H1 (cell line): Measurements from ENCODE around the gene CSF1. TPM values are rescaled to one million over a fixed set of nuclear protein-coding genes. Genes with fewer than 3 reads are reported as not detected.

Source experiments
- CTCF ChIA-PET: fragments of 300-600 bp; sonication (Branson Sonifier 250); formaldehyde crosslinking; loops from one replicate; lab custom pipeline; 2021; ENCODE audit not compliant: partially characterized antibody; lab: Charles Lee
- POLR2A ChIA-PET: fragments of 300-600 bp; sonication (Branson Sonifier 250); formaldehyde crosslinking; loops from one replicate; lab custom pipeline; 2021; ENCODE audit warnings: inconsistent platforms; ENCODE audit not compliant: partially characterized antibody; lab: Charles Lee
- DNase-seq, 2 experiments: peaks; one replicate each; pipeline versions ENCODE4 v3.0.0 to v3.0.0-alpha.2; 2010 to 2022; ENCODE audit warnings: low spot score in 2 of 2, low read depth in 1 of 2, mixed read lengths in 1 of 2
- FAIRE-seq: peaks from 2 replicates; lab custom pipeline; 2011; peaks lifted over from hg19 to GRCh38; lab: Jason Lieb, UNC
- H2AFZ ChIP-seq: 2 replicates; pipeline ENCODE4 v1.8.1; 2012; ENCODE audit warnings: low read length, inconsistent platforms
- H2AK5ac ChIP-seq: 2 replicates; pipeline ENCODE4 v1.6.1; 2013; ENCODE audit warnings: low read depth, low read length
- H2BK120ac ChIP-seq: replicated peaks from 2 replicates; pipeline ENCODE3; 2013; ENCODE audit warnings: low read depth, low read length, inconsistent platforms
- H2BK12ac ChIP-seq: 2 replicates; pipeline ENCODE4 v1.6.1; 2013; ENCODE audit warnings: low read depth, low read length
- H2BK15ac ChIP-seq: 2 replicates; pipeline ENCODE4 v1.6.1; 2013; ENCODE audit warnings: low read length
- H2BK20ac ChIP-seq: 2 replicates; pipeline ENCODE4 v1.6.1; 2013; ENCODE audit warnings: low read length
- H2BK5ac ChIP-seq: 2 replicates; pipeline ENCODE4 v1.6.1; 2013; ENCODE audit warnings: low read depth, low read length
- H3K14ac ChIP-seq: 2 replicates; pipeline ENCODE4 v1.6.1; 2013; ENCODE audit warnings: inconsistent platforms; ENCODE audit not compliant: insufficient read length
- H3K18ac ChIP-seq: 2 replicates; pipeline ENCODE4 v1.6.1; 2013; ENCODE audit warnings: low read length; ENCODE audit errors: extremely low read depth
- H3K23ac ChIP-seq: 2 replicates; pipeline ENCODE4 v1.6.1; 2013; ENCODE audit warnings: inconsistent platforms; ENCODE audit not compliant: insufficient read length
- H3K23me2 ChIP-seq: 2 replicates; pipeline ENCODE4 v1.6.1; 2013; ENCODE audit warnings: low read depth, low read length
- H3K27ac ChIP-seq: 2 replicates; pipeline ENCODE4 v1.6.1; 2011; ENCODE audit warnings: low read depth, low read length, inconsistent platforms
- H3K27me3 ChIP-seq, 4 experiments: replicated peaks in 1 of 4; 1 replicate in 1 of 4; 2 replicates in 3 of 4; pipeline versions ENCODE4 v1.6.1 to v1.8.1; 2011 to 2013; ENCODE audit warnings: low read length in 3 of 4, mild to moderate bottlenecking in 3 of 4, inconsistent platforms in 2 of 4, mixed read lengths in 2 of 4, moderate library complexity in 1 of 4; ENCODE audit not compliant: control insufficient read depth in 3 of 4, insufficient read depth in 3 of 4; ENCODE audit errors: extremely low read depth in 1 of 4
- H3K36me3 ChIP-seq, 4 experiments: 2 replicates each; pipeline versions ENCODE4 v1.6.1 to v1.8.1; 2011 to 2013; ENCODE audit warnings: mild to moderate bottlenecking in 4 of 4, low read length in 3 of 4, moderate library complexity in 2 of 4, control low read depth in 1 of 4, inconsistent platforms in 1 of 4; ENCODE audit not compliant: insufficient read depth in 4 of 4, control insufficient read depth in 2 of 4
- H3K4ac ChIP-seq: replicated peaks from 2 replicates; pipeline ENCODE3; 2013; ENCODE audit warnings: low read length, low read depth, mixed read lengths, inconsistent platforms; ENCODE audit not compliant: insufficient read length
- H3K4me1 ChIP-seq, 4 experiments: replicated peaks in 1 of 4; 1 replicate in 1 of 4; 2 replicates in 3 of 4; pipeline versions ENCODE4 v1.6.1 to v1.8.1; 2011 to 2013; ENCODE audit warnings: low read length in 3 of 4, inconsistent platforms in 2 of 4, mixed read lengths in 1 of 4; ENCODE audit not compliant: insufficient read depth in 4 of 4, control insufficient read depth in 3 of 4
- H3K4me2 ChIP-seq, 2 experiments: 2 replicates each; pipeline versions ENCODE4 v1.6.1 to v1.8.1; 2011 to 2013; ENCODE audit warnings: low read depth in 2 of 2, low read length in 2 of 2, control low read depth in 1 of 2, inconsistent platforms in 1 of 2, mild to moderate bottlenecking in 1 of 2; ENCODE audit not compliant: insufficient read depth in 1 of 2
- H3K4me3 ChIP-seq, 4 experiments: fragments of 200-600, 300-600 bp in 1 of 4; sonication (generic), shearing (Covaris generic), sonication (Bioruptor Twin) in 1 of 4; 2 replicates each; pipeline versions ENCODE4 v1.5.1 to v1.8.1; 2011 to 2016; ENCODE audit warnings: low read length in 4 of 4, low read depth in 3 of 4, control low read depth in 2 of 4, inconsistent platforms in 2 of 4, mild to moderate bottlenecking in 2 of 4, mixed read lengths in 1 of 4, moderate library complexity in 1 of 4; ENCODE audit not compliant: insufficient read depth in 2 of 4; ENCODE audit errors: extremely low read depth in 1 of 4
- H3K56ac ChIP-seq: replicated peaks from 2 replicates; pipeline ENCODE3; 2013; ENCODE audit warnings: low read depth, mild to moderate bottlenecking, mixed read lengths, low read length, inconsistent platforms; ENCODE audit not compliant: insufficient read length
- H3K79me1 ChIP-seq: 2 replicates; pipeline ENCODE4 v1.6.1; 2013; ENCODE audit warnings: low read depth, low read length, control low read depth
- H3K79me2 ChIP-seq, 2 experiments: 2 replicates each; pipeline versions ENCODE4 v1.6.1 to v1.8.1; 2012 to 2013; ENCODE audit warnings: low read length in 2 of 2, mild to moderate bottlenecking in 2 of 2, inconsistent platforms in 1 of 2; ENCODE audit not compliant: insufficient read depth in 2 of 2, control insufficient read depth in 1 of 2
- H3K9ac ChIP-seq, 4 experiments: replicated peaks in 1 of 4; 1 replicate in 1 of 4; 2 replicates in 3 of 4; pipeline versions ENCODE4 v1.6.1 to v1.8.1; 2011 to 2013; ENCODE audit warnings: low read depth in 3 of 4, low read length in 3 of 4, control low read depth in 2 of 4, mild to moderate bottlenecking in 2 of 4, moderate library complexity in 2 of 4, inconsistent platforms in 1 of 4; ENCODE audit errors: extremely low read depth in 1 of 4
- H3K9me3 ChIP-seq, 2 experiments: 2 replicates each; pipeline versions ENCODE4 v1.6.1 to v1.8.1; 2012 to 2013; ENCODE audit warnings: mild to moderate bottlenecking in 2 of 2, moderate library complexity in 2 of 2, control low read depth in 1 of 2, inconsistent platforms in 1 of 2, low read depth in 1 of 2, low read length in 1 of 2, mixed read lengths in 1 of 2; ENCODE audit not compliant: insufficient read depth in 2 of 2
- H4K20me1 ChIP-seq, 2 experiments: replicated peaks in 1 of 2; 2 replicates each; pipeline versions ENCODE3 to v1.8.1; 2011 to 2013; ENCODE audit warnings: inconsistent platforms in 2 of 2, low read length in 2 of 2, mild to moderate bottlenecking in 1 of 2; ENCODE audit not compliant: insufficient read depth in 2 of 2, control insufficient read depth in 1 of 2
- H4K5ac ChIP-seq: 2 replicates; pipeline ENCODE4 v1.6.1; 2013; ENCODE audit warnings: low read length, low read depth, mixed read lengths, inconsistent platforms; ENCODE audit not compliant: insufficient read length
- H4K8ac ChIP-seq: 2 replicates; pipeline ENCODE4 v1.8.0; 2013; ENCODE audit warnings: mild to moderate bottlenecking, moderate library complexity, low read length, inconsistent platforms; ENCODE audit not compliant: insufficient read depth; ENCODE audit errors: extremely low read depth
- H4K91ac ChIP-seq: replicated peaks from 2 replicates; pipeline ENCODE3; 2013; ENCODE audit warnings: low read length, mixed read lengths, inconsistent platforms; ENCODE audit not compliant: insufficient read length
- BACH1 ChIP-seq: IDR thresholded peaks from 2 replicates; pipeline ENCODE4 v1.6.1; 2012; ENCODE audit warnings: low read length, improper control_type of control experiment
- CBX8 ChIP-seq: fragments of 300-800, 300-1000 bp; sonication (generic); IDR thresholded peaks from 2 replicates; pipeline ENCODE4 v1.7.1; 2016; ENCODE audit warnings: low read depth, low read length, borderline replicate concordance
- KDM1A ChIP-seq: fragments of 200-600, 300-600 bp; sonication (generic); IDR thresholded peaks from 2 replicates; pipeline ENCODE4 v1.7.1; 2016; ENCODE audit warnings: mild to moderate bottlenecking, low read length, borderline replicate concordance
- PHF8 ChIP-seq: fragments of 200-600 bp; sonication (generic); conservative IDR thresholded peaks from 2 replicates; pipeline ENCODE4 v1.7.1; 2012; ENCODE audit warnings: low read depth, mild to moderate bottlenecking, inconsistent platforms, low read length, moderate library complexity
- RAD21 ChIP-seq, 2 experiments: IDR thresholded peaks in 1 of 2; conservative IDR thresholded peaks in 1 of 2; 2 replicates each; pipeline ENCODE4 v1.6.1; 2011; ENCODE audit warnings: low read depth in 2 of 2, low read length in 2 of 2, improper control_type of control experiment in 1 of 2, inconsistent platforms in 1 of 2, mild to moderate bottlenecking in 1 of 2, moderate library complexity in 1 of 2
- RBBP5 ChIP-seq: IDR thresholded peaks from 2 replicates; pipeline ENCODE4 v1.7.1; 2012; ENCODE audit warnings: low read depth, mild to moderate bottlenecking, inconsistent platforms, low read length, moderate library complexity, borderline replicate concordance
- RNF2 ChIP-seq: fragments of 200-900, 300-1000 bp; sonication (generic); IDR thresholded peaks from 2 replicates; pipeline ENCODE4 v1.7.1; 2016; ENCODE audit warnings: borderline replicate concordance, low read depth, mild to moderate bottlenecking, antibody characterized with exemption, low read length; ENCODE audit not compliant: poor library complexity, severe bottlenecking; ENCODE audit errors: missing control alignments
- RXRA ChIP-seq: IDR thresholded peaks from 2 replicates; pipeline ENCODE4 v1.6.1; 2011; ENCODE audit warnings: low read depth, mild to moderate bottlenecking, low read length, moderate library complexity; ENCODE audit not compliant: insufficient read depth
- SIRT6 ChIP-seq: IDR thresholded peaks from one replicate; pipeline ENCODE4 v1.7.1; 2012; ENCODE audit warnings: low read length, inconsistent platforms
- WGBS, 2 experiments: shearing (Covaris generic) in 1 of 2; methylation state at CpG; one replicate each; pipeline versions ENCODE4 v1.1.6 to v1.1.7; 2013 to 2015; ENCODE audit warnings: low lambda C conversion rate in 2 of 2, mixed read lengths in 2 of 2, inconsistent platforms in 1 of 2, low coverage in 1 of 2, missing lambda C conversion rate in 1 of 2; ENCODE audit not compliant: insufficient replicate concordance in 2 of 2, insufficient coverage in 1 of 2, insufficient read length in 1 of 2; ENCODE audit errors: extremely low coverage in 1 of 2, missing lambda C conversion rate in 1 of 2; 5-methylcytosine and 5-hydroxymethylcytosine counted together
- polyA plus RNA-seq, 7 experiments: library from polyadenylated mRNA; depleted of rRNA in 3 of 7; stranded (reverse) in 5 of 7; unstranded in 2 of 7; fragments of >200 nt in 5 of 7; fragments of 200-250 nt in 2 of 7; gene quantifications; 1 replicate in 5 of 7; 2 replicates in 1 of 7; 4 replicates in 1 of 7; pipeline versions ENCODE4 v1.2.1 to v1.2.3, GENCODE V29; 2011 to 2013; ENCODE audit warnings: missing spikeins in 2 of 7, mixed read lengths in 2 of 7
- total RNA-seq: library from RNA; stranded (reverse); fragmentation: NEBNext Ultra II Directional; extraction: Animal tissue kit (Norgen Biotek cat#: 25700); gene quantifications from 2 replicates; pipeline ENCODE4 v1.2.1, GENCODE V29; 2021
- TF ChIP-seq, protein P1 (sequence below): IDR thresholded peaks from 2 replicates; pipeline ENCODE4 v1.6.1; 2012; ENCODE audit warnings: inconsistent platforms

CSF1 gene
- total and polyA plus RNA-seq, 2 of the 8 experiments (the other 6 are each of a cell fraction or from before 2014, with no cell fraction given), result 3.3 to 5.4 TPM

DNA sequence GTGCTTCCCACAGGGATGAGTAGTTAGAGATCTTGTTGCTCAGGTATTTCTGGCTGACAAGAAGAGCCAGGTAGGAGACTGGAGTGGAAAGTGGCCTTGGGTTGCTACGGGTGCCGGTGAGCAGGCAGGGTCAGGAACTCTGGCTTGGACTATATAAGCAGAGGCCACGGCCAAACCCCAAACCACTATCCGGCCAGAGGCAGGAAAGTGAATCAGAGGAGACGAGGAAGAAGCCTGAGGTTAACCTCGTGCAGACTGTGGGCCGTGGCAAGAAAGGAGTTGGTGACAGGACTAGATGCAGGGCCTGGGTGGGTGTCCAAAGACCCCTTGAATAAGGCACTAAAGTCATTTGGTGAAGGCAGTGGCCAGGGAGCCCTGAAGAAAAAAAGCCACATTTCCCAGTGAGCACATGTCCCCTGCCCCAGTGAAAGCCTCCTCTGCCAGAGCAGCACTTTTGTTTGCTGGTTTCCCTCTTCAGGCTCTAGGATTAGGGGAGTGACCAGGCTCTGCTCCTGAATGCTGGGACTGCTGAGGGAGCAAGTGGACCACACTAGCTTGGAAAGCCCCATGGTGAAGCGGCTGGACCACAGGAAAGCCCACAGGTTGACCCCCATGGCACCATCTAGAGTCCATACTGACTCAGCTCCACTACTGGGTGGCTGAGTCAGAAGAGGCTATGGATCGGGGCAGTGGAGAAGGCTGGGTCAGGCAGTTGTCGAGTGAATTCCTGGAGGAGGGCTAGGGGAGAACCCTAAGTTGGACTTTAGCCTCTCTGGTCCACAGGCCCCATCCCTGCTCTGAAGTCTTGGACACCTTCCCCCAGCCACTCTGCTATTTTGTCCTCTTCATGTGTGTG is 23.4 kb downstream of the CSF1 start:
- DNase-seq (no peak), FAIRE-seq (no peak)
- ChIA-PET CTCF (interaction anchor here (0.6 to 1.0 kb wide), 3 partner anchors 105 to 526 kb away, joined by 3 read pairs; no protein-coding TSS in a partner anchor), POLR2A (interaction anchor here (1.5 kb wide), 1 partner anchor 11 kb away, joined by 3 read pairs; no protein-coding TSS in a partner anchor)
- Histone ChIP-seq H3K18ac (no peak overlapping the region; the same call in 1 of the 2 replicates), H4K8ac (no peak overlapping the region), H3K4me2 (no peak overlapping the region), H3K9me3 (peaks cover 0 to 8% of the 10 kb centered on the region in 2 experiments; a peak in 2 of 4 replicates), H2BK120ac (no peak overlapping the region), H3K27me3 (no peaks in the 10 kb centered on the region), H3K23ac (no peak overlapping the region), H2BK5ac (no peak overlapping the region), H3K9ac (no peak overlapping the region), H3K56ac (no peak overlapping the region), H3K79me2 (no peaks in the 10 kb centered on the region), H2BK20ac (0 out of 2 replicates have a peak overlapping the region, but pooled peaks have one; percentile 80), H3K36me3 (no peaks in the 10 kb centered on the region), H4K5ac (no peak overlapping the region), H3K14ac (no peak overlapping the region), H3K79me1 (no peaks in the 10 kb centered on the region), H2BK15ac (no peak overlapping the region), H2AK5ac (no peak overlapping the region), H3K23me2 (no peaks in the 10 kb centered on the region), H2AFZ (no peak overlapping the region), H4K91ac (no peak overlapping the region), H3K4me3 (no peak overlapping the region), H4K20me1 (no peaks in the 10 kb centered on the region), H3K4me1 (peaks cover 4 to 9% (median 5%) of the 10 kb centered on the region in 4 experiments; a peak in 6 of 7 replicates), H3K27ac (no peak overlapping the region), H3K4ac (peak overlapping the region; percentile 14), H2BK12ac (no peak overlapping the region)
- WGBS, 2 experiments, result 80% methylated on average over 10 of the region's 10 CpGs; no CpG with 5 or more reads in 1 of the 2 experiments
- TF ChIP-seq RBBP5, result no peak
- no peak for TF ChIP-seq PHF8
- no peak for TF ChIP-seq BACH1
- TF ChIP-seq CBX8, result no peak
- TF ChIP-seq RXRA, result no peak
- TF ChIP-seq, protein P1, sequence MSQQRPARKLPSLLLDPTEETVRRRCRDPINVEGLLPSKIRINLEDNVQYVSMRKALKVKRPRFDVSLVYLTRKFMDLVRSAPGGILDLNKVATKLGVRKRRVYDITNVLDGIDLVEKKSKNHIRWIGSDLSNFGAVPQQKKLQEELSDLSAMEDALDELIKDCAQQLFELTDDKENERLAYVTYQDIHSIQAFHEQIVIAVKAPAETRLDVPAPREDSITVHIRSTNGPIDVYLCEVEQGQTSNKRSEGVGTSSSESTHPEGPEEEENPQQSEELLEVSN, result no peak
- TF ChIP-seq RAD21 (IDR thresholded peaks at IDR 0.05 in 1 of 2, conservative IDR thresholded peaks at IDR 0.05 in 1 of 2; ENCODE audit: low read depth in 2 of 2, low read length in 2 of 2), result no peak
- TF ChIP-seq KDM1A, result no peak
- TF ChIP-seq SIRT6, result no peak
- no peak for TF ChIP-seq RNF2
